Epithelial cell of alveolus of lung (primary cell): ENCODE data around the gene NKD1. TPM values are rescaled to one million over a fixed set of nuclear protein-coding genes. Genes with fewer than 3 reads are reported as not detected.

ENCODE experiments used
- total RNA-seq: library from RNA; depleted of rRNA; stranded (reverse); fragments of >200 nt; gene quantifications from 2 replicates; pipeline ENCODE4 v1.2.1, GENCODE V29; 2015

NKD1 gene
- 0.08 and 0.13 TPM in 2 replicates for total RNA-seq

GRCh38 chr16:50548125-50548908, at the start of gene NKD1:
Gene NKD1, plus strand, starts transcription at chr16:50548396. Its CDS starts 158 bp downstream, at chr16:50548554.

GRCh38 chr16:50681021-50681885, 133.1 kb downstream of the NKD1 start, which contains the start of gene SNX20:
Gene SNX20, minus strand, starts transcription at chr16:50681312. Its CDS starts 3,786 bp downstream, at chr16:50677526.

GRCh38 chr16:50692999-50693781, 145.0 kb downstream of the NKD1 start, which contains the start of gene NOD2:
Gene NOD2, plus strand, starts transcription at chr16:50693606. Its CDS starts 5,890 bp downstream, at chr16:50699496.

Other genes starting within 250 kb of the NKD1 start
- gene BRD7, start 179.4 kb upstream of the NKD1 start, total RNA-seq = 19.3 and 23.7 TPM in 2 replicates
- gene SNX20, start 132.9 kb downstream of the NKD1 start, total RNA-seq = not detected in 2 replicates
- gene NOD2, start 145.2 kb downstream of the NKD1 start, total RNA-seq = 0.13 TPM in 1 of 2 replicates, not detected in the other
- 10.5 and 13.7 TPM in 2 replicates for gene CYLD, start 193.7 kb downstream of the NKD1 start, total RNA-seq